CD1c-positive myeloid dendritic cell (primary cell): ENCODE data around the gene NHP2.
"Not testable (repeated sequence)": the region's sequence is repeated elsewhere in the genome, so short reads cannot be mapped to it uniquely, and the experiment has no call there.

Experiments used
- DNase-seq: peaks from one replicate; pipeline ENCODE4 v3.0.0-alpha.2; 2016; ENCODE audit errors: extremely low spot score

The NHP2 gene

DNA sequence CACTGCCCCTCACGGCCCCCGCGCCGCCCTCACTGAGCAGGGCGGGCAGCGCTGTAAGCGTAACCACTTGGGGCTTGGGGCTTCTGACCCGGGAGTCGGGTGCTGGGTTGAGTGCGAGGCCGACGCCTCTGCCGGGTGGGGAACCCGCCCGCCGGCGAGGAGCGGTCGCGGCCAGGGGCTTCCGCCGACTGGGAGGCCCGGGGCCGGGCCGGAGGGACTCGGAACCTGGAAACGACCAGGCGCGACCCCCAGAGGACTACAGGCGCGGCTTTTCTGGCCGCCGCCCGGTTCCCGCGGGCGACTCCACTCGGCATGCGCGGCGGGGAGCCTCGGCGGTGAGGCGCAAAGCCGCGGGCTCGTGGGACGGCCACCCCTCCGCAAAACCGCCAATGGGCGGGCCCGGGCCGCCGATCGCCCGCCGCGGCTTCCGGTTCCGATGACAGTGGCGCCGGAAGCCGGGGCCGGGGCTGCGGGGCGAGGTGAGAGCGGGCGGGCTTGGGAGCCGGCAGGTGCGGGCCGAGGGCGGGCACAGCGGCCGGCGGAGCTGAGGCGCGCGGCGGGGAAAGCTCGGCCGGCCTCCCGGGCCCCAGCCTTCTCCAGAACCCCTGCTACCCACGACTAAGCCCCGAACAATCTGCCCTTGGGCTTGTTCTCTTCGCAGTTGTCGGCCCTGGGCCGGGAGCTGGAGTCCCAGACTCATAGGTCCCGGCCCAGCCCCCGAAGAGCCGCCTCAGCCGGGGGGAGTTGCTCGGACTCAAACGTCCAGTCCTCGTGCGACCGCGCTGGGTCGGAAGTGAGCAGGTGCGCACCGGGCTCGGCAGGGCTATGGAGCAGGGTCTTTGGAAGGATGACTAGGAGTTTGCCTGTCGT is 22.9 kb downstream of the NHP2 start, which contains the start of gene RMND5B:
Gene RMND5B (plus strand): TSS at position 439 of the 870 bp plus-strand sequence. CDS start 7,106 bp downstream, outside the sequence.
- peak; percentile 90 for DNase-seq

DNA sequence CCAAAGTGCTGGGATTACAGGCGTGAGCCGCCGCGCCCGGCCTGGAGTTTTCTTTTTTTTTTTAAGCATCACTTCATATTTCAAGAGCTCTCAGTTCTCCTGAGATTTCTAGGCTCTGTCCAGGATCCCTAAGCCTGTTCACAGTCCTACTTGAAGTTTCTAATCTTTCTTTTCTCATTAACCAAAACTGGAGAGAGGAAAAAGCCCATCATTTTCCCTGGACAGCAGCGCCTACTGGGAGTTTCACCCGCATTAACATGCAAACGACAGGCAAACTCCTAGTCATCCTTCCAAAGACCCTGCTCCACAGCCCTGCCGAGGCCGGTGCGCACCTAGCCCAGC is 23.5 kb downstream of the NHP2 start:
- not testable (repeated sequence) for DNase-seq

DNA sequence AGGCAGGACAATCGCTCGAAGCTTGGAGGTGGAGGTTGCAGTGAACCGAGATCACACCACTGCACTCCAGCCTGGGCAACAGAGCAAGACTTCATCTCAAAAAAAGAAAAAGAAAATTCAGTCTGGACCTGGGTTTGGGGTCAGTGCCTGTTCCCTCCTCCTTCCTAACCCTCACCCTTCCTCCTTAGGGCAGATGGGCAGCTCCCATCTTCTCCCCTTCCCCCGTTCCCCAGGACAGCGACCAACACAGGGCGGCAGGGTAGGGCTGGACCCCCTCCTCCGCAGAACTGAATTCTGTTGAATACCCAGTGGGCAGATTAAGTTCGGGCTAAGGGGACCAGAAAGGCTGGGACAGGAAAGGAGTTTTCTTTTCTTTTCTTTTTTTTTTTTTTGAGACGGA is 24.4 kb downstream of the NHP2 start:
- no peak for DNase-seq

DNA sequence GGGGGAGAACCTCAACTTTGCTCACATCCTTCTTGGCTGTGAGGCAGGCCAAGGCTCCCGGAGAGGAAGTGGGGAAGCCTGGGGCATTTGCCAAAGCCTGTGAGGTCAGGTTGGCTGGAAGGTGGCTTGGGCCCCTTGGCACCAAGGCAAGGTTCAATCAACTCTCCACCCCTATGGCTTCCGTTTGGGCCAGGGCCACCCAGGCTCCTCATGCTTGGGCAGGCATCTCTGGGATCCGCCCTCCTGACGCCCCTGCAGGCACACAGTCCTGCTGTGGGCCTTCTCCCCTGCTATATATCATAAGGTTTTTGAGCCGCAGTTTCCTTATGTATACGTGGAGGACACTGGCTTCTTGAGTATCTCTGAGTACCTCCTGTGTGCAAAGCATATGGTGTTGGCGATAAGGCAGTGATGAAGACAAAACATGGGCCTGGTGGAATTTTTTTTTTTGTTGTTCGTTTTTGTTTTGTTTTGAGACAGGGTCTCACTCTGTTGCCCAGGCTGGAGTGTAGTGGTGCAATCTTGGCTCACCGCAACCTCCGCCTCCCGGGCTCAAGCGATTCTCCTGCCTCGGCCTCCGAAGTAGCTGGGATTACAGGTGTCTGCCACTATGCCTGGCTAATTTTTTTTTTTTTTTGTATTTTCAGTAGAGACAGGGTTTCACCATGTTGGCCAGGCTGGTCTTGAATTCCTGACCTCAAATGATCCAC is 26.2 kb downstream of the NHP2 start:
- not testable (repeated sequence) for DNase-seq

DNA sequence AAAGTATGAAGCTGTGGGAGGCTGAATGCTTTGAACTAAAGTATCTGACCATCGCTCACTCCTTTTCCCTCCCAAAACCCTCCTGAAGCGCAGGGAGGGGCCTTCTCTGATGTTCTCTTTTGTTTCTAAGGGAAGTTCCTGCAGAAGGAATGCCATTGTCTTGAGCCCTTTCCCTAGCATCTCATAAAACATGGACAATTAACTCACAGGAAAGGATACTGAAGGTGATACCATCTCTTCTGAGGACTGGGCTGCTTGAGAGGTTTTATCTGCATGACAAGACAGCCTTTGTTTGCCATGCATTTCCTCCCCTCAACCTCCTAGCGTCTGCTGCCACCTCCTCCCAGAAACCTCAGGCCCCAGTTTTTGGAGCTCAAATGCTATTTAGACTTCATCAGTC is 27.1 kb downstream of the NHP2 start:
- DNase-seq: no peak

DNA sequence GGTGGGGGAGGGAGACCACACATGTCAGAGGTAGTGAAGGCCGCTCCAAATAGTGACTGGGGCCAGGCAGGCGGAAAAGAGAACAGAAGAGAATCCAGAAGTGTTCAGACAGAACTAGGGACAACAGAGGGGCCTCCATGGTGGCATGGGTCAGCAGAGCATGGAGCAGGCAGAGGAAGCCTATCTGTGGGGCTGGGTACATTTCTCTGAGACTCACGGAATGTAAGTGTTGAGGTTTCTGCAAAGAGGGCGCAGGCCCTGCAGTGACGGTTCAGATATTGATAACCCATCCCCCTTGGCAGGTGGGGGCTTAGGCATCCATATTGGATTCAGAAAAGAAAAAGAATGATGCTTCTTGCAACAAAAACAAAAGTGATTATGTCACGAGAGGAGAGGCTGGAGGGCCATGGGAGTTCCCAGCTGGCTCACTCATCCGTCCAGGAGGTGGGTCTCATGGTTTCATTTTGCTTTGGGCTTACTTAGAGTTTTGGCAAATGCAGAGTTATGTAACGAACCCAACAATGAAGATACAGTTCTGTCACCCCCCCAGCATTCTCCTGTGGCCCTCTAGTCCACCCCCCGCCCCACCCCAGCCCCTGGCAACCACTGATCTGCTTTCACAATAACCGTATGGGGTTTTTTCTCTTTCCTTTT is 28.3 kb downstream of the NHP2 start:
- DNase-seq: no peak

DNA sequence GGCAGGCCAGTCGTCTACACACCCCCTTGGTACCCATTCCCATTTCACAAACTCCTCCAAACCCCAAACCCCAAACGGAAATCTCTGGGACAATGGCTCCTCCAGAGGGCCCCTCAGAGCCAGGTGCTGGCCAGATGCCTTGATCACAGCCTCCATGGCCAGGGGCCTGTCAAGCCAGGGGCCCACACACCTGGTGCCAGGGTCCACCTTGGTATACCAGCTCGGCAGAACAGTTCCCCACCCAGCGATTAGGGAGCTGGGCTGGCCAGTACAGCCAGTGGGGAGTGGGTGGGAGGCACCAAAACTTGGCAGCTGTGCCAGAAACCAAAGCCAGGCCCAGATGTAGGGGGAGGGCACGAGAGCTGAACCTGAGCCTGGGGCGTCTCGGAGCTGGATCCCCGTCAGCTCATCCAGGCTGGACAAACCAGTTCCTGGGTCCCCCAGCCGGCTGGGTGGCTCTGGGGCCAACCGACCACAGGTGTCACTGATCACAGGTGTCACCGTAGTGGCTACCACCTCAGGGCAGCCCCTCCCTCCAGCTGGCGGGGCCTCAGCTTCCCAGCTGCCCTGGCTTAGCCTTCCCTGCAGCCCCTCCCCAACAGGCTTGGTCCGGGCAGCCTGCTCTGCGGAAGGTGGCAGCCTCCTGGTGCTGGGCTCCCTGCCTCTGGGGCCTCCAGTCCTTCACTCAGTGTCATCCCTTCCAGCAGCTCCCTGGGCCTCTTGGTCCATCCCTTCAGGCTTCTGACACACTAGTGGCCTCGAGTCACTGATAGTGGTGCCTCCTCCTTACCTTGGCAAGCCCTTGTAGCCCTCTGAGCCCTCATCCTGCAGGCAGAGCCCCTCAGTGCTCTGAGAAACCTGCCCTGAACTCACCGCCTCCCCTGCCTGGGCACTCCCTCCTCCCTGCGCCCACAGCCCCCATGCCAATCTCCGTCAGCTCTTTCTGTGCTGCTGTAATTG is 29.4 kb downstream of the NHP2 start:
- no peak for DNase-seq

DNA sequence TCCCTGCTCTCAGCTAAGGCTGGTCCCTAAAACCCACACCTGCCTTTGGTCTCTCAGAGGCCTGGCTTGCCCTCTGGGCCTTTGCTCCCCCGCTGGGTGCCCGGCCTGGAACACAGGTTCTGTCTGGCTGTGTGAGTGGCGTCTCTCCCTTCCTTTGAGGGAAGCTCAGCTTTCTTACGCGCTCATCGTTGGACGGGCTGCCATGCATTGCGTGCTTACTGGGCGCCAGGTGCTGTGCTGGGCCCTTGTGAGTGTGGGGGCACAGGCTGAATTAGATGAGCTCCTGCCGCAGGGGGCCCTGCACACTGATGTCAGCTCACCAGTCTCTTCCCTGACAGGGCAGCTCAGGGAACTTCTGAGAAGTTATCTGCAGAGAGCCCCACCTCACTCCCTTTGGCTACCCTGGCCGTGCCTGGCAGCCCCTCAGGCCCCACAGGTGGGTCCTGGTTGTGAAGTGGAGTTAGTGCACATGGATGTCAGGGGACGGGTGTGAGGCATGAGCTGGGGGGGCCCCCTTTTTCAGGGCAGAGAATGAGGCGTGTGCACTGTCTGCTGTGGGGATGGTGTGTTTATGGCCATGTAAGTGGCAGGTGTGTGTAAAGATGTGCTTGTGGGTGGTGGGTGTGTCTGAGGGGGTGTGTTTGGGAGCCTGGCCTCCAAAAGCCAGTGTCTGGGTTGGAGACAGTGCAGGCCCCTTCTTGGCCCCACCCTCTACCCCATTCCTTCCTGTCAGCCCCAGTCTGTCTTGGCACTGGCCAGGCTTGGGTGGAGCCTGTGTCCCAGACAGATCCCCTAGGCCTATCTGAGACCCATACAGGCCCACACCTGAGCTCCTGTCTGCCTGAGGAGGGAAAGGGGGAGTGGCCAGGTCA is 30.4 kb downstream of the NHP2 start:
- no peak for DNase-seq

DNA sequence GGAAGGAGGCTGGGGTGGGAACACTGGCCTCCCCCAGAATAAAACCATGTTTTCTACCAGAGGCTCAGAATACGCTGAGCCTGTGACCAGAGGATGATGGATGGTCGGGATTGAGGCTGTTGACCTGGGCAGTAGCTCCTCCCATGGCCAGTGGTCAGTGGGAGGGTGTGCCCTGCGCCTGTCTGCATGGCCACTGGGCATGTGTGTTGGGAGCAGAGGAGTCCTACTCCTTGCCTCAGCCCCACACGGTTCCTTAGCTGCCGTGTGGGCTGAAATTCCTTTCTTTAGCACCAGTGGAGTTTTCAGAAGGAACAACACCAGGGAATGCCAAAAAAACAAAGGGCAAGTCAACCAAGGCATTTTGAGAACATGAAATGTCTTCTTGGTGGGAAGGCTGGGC is 31.3 kb downstream of the NHP2 start:
- DNase-seq: no peak

DNA sequence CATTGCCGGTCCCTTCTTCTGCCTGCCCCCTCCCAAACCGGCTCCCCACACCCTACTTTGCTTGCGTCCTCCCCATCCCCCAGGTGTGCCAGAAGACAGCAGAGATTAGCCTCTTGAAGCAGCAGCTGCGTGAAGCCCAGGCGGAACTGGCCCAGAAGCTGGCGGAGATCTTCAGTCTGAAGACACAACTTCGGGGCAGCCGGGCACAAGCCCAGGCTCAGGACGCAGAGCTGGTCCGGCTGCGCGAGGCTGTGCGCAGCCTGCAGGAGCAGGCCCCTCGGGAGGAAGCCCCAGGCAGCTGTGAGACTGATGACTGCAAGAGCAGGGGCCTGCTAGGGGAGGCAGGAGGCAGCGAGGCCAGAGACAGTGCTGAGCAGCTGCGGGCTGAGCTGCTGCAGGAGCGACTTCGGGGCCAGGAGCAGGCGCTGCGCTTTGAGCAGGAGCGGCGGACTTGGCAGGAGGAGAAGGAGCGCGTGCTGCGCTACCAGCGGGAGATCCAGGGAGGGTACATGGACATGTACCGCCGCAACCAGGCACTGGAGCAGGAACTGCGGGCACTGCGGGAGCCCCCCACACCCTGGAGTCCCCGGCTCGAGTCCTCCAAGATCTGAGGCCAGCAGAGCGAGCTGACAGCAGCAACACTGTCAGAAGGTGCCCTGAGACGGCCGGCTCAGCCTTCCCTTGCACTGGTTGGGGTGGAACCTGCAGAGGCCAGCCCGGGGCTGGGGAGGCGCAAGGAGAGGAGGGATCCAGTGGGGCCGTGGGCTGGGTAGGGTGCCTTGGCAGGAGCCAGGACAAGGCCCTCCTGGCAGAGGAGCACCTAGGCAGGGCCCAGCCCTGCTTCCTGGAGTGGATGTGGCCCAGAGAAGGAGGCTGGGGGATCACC is 32.1 kb downstream of the NHP2 start:
- DNase-seq: no peak

DNA sequence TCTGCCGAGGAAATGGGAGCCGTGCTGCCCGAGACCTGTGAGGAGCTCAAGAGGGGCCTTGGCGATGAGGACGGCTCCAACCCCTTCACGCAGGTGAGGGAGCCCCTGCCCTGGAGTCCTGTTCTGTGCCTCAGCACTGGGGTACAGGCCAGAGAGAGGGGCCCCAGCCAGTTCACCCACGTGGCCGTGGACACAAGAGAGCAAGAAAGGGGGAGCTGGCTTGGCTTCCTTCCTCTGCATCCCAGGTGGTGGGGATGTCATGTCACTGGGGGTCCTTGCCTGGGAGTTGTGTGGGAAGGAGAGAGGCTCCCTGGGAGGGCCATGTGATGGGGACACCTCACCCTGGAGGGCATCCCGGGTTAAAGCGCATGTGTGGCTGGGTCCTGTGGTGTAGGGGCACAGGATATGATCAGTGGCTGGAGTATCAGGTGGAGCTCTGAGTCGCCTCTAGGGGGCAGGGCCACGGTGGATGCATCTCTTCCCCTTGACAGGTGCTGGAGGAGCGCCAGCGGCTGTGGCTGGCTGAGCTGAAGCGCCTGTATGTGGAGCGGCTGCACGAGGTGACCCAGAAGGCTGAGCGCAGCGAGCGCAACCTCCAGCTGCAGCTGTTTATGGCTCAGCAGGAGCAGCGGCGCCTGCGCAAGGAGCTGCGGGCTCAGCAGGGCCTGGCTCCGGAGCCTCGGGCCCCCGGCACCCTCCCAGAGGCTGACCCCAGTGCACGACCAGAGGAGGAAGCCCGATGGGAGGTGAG is 32.9 kb downstream of the NHP2 start:
- peak; percentile 66 for DNase-seq

DNA sequence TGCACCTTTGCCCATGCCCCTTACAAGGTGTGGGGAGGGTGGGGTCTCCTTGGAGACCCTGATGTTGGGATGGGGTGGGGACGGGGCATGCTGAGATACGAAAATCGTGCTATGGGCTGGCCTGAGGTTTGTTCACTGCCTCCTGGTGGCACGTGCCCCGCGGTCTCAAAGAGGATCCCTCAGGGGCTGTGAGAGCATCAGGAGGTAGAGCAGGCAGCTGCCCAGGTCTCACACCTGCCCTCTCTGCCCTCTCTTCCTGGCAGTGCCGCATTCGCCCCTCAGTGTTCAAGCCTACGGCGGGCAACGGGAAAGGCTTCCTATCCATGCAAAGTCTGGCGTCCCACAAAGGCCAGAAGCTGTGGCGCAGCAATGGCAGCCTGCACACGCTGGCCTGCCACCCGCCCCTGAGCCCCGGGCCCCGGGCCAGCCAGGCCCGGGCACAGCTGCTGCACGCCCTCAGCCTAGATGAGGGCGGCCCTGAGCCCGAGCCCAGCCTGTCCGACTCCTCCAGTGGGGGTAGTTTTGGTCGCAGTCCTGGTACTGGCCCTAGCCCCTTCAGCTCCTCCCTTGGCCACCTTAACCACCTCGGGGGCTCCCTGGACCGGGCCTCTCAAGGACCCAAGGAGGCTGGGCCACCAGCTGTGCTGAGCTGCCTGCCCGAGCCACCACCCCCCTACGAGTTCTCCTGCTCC is 33.6 kb downstream of the NHP2 start:
- DNase-seq: no peak

DNA sequence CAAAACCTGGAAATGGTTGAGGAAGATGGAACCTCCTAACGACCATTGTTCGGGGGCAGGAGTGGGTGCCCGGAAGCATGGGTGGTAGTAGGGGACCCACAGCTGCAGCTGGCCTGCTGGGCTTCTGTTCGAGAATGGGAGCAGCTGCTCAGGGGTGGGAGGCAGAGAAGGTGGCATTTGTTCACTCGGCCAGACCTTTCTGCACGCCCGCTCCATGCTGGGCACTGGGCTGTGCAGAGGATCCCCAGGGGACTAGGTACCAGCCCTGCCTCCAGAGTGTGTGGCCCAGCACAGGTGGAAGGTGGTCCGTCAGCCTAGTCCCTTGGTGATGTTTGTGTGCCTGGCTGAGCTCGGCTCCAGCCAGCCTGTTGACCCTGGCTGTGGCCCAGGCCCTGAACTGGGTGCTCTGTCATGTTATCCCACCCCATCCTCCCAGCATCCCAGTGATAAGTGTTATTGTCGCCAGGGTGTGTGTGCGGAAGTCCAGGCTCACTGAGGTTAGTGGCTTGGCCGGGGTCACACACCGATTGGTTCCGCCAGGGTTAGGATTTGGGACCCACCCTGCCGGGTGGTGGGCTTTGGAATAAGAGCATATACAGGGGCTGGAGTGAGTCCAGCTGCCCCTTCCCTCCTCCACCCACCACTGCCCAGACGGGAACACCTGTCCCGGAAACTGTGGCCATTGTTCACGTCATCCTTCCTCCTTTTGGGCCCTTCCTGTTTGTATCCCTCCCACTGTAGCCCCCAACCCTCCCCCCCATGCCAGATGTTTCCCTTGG is 35.6 kb downstream of the NHP2 start:
- DNase-seq: no peak

DNA sequence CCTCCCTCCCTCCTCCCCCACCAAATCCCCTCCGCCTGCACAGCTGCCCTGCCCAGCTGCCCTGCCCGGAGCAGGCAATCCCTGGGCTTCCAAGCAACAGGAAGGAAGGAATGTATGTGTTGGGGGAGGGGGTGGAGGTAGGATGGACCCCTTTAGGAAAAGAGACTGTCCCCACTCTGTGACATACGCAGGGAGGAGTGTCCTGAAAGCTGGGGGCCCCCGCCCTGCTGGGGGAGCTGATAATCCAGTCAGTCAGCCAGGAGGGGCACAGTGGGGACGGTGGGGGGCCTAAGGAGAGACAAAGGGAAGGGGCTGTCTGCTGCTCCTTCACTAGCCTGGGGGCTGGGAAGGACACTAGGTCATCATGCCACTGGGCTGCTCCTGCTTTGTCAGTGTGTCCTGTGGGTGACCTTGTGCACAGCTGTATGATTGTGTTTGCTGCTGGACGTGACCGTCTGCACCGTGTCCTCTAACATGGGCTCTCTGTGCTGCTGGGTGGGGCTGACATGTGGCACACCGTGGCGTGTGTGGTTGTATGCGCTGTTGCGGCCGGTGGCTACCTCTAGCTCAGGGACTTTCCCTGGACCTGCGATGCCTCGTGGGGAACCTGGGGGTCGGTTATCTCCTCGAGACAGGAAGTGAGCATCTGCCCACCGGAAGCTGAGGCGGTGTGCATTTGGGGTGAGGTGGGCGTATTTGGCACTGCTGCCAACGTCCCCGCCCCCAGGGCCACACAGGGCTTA is 37.4 kb downstream of the NHP2 start:
- peak; percentile 60 for DNase-seq

DNA sequence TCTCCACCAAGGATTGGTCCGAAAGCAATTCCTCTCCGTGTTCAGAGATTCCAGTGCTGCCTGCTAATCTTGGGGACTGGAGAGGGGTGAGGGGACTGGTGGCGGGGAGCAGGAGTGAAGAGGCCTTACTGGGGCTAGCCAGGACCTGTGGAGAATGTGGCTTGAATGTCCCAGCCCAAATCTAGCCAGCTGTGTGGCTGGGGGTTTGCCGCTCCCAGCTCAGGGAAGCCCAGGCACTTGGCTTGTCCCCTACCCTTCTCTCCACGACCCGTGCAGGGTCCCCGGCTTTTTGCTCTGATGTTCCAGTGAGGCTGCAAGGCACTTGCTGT is 37.9 kb downstream of the NHP2 start:
- DNase-seq: no peak

DNA sequence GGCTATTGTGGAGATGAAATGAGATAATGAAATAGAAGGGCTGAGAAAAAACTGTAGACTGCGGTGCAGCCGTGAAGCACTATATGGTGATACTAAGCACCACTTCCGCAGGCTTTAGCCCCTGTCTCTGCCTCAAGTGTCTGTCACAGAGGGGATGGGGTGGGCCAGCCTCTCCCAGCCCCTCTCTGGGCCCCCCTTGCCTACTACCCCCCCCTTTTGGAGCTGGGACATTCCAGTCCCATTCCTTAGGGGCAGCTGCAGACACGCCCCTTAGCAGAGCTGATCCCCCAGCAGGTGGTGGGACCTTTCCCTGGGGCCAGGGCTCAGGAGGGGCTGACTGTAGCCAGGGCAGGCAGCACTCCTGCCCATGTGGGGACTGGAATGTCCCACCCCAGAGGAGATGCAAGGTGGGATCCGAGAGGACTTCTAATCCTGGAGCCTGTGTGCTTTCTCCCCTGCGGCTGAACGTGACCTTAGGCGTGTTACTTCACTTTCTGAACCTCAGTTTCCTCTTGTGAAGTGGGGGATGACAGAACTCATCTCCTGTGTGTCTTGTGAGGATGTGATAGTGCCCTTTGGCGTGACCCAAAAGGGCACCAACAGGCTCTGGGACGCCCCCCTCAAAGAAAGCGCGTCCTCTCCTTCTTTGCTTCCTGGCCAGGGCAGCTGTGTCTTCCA is 38.4 kb downstream of the NHP2 start:
- DNase-seq: no peak
